ENCODE data around the gene ALDH7A1. TPM values are rescaled to one million over a fixed set of nuclear protein-coding genes. Genes with fewer than 3 reads are reported as not detected.

ALDH7A1 gene
- total RNA-seq, 1 experiment from 2014 or later, result 176 TPM

GRCh38 chr5:126488443-126489065 lies 106.5 kb downstream of the ALDH7A1 start:
- ATAC-seq (no peak), DNase-seq (ENCODE audit: low spot score) (no peak)
- CTCF ChIA-PET, result interaction anchor here (4.1 kb wide), 1 partner anchor 12 kb away, joined by 44 read pairs; no protein-coding TSS in a partner anchor
- H3K4me1 Mint-ChIP-seq, result peaks cover 12% of the 10 kb centered on the region
- H3K4me3 Mint-ChIP-seq, result no peak overlapping the region
- H3K36me3 Mint-ChIP-seq, result peaks cover 59% of the 10 kb centered on the region
- no peaks in the 10 kb centered on the region for H3K27me3 Mint-ChIP-seq (ENCODE audit: low read depth)
- no peak overlapping the region for H3K27ac Mint-ChIP-seq
- H3K9me3 Mint-ChIP-seq, result no peaks in the 10 kb centered on the region
- POLR2A ChIA-PET, result no interaction called here
- no peak for TF ChIP-seq RELA (CRISPR knock-in tag; IDR thresholded peaks at IDR 0.05; ENCODE audit: borderline replicate concordance)
- TF ChIP-seq MYBL2 (CRISPR knock-in tag; IDR thresholded peaks at IDR 0.05), result no peak
- no peak for TF ChIP-seq NR2C2 (CRISPR knock-in tag; IDR thresholded peaks at IDR 0.05)
- TF ChIP-seq ERG (CRISPR knock-in tag; IDR thresholded peaks at IDR 0.05), result no peak
- no peak for TF ChIP-seq STAT6 (CRISPR knock-in tag; conservative IDR thresholded peaks at IDR 0.05; ENCODE audit: low read depth)
- TF ChIP-seq SP1 (CRISPR knock-in tag; conservative IDR thresholded peaks at IDR 0.05), result no peak
- no peak for TF ChIP-seq NR3C1 (CRISPR knock-in tag; conservative IDR thresholded peaks at IDR 0.05; ENCODE audit: low read depth)
- no peak for TF ChIP-seq ZNF219 (CRISPR knock-in tag; IDR thresholded peaks at IDR 0.05; ENCODE audit: borderline replicate concordance)
- no peak for TF ChIP-seq FOXP4 (CRISPR knock-in tag; IDR thresholded peaks at IDR 0.05)
- no peak for TF ChIP-seq KAT7 (CRISPR knock-in tag; IDR thresholded peaks at IDR 0.05; ENCODE audit: borderline replicate concordance)
- TF ChIP-seq NR1H2 (CRISPR knock-in tag; IDR thresholded peaks at IDR 0.05), result no peak

- Mint-ChIP-seq H3K36me3 (peaks cover 62% of the 10 kb centered on the region), H3K4me3 (no peak overlapping the region), H3K27ac (no peak overlapping the region), H3K9me3 (no peaks in the 10 kb centered on the region), H3K4me1 (peaks cover 6% of the 10 kb centered on the region), H3K27me3 (ENCODE audit: low read depth) (no peaks in the 10 kb centered on the region)
- ATAC-seq (no peak), DNase-seq (ENCODE audit: low spot score) (no peak)
- no peak for TF ChIP-seq ELF4 (CRISPR knock-in tag; IDR thresholded peaks at IDR 0.05; ENCODE audit: low read depth)
- no peak for TF ChIP-seq SOX15 (CRISPR knock-in tag; IDR thresholded peaks at IDR 0.05)
- TF ChIP-seq USF2 (CRISPR knock-in tag; IDR thresholded peaks at IDR 0.05), result no peak
- TF ChIP-seq FOXP1 (CRISPR knock-in tag; IDR thresholded peaks at IDR 0.05; ENCODE audit: borderline replicate concordance), result no peak
- peak; percentile 77; the same call in 1 of the 2 replicates for TF ChIP-seq GTF2I (CRISPR knock-in tag; conservative IDR thresholded peaks at IDR 0.05)
- TF ChIP-seq STAT6 (CRISPR knock-in tag; conservative IDR thresholded peaks at IDR 0.05; ENCODE audit: low read depth), result no peak
- no peak for TF ChIP-seq MYBL2 (CRISPR knock-in tag; IDR thresholded peaks at IDR 0.05)
- ChIA-PET POLR2A (no interaction called here), CTCF (interaction anchor here (1.2 to 4.1 kb wide), 2 partner anchors 13 to 51 kb away, joined by 3 to 44 read pairs; no protein-coding TSS in a partner anchor)
These were observed 107.4 kb downstream of the ALDH7A1 start for GRCh38 chr5:126487596-126487995.

Measured in WTC11 (cell line).